Muscle of back (tissue), 11 donors: Measurements from ENCODE around the gene CREB5. TPM values are rescaled to one million over a fixed set of nuclear protein-coding genes. Genes with fewer than 3 reads are reported as not detected.
A peak's percentile ranks its signal among the peaks of the same experiment; 100 is the strongest.

Source experiments
- DNase-seq, 3 donors: peaks; one replicate each; pipeline versions ENCODE4 v3.0.0 to v3.0.0-alpha.2; 2013
- polyA plus RNA-seq, 10 donors: library from polyadenylated mRNA; unstranded; fragments of 120-200 nt; gene quantifications; one replicate each; pipeline ENCODE4 v1.2.1, GENCODE V29; 2013; ENCODE audit not compliant: insufficient read length in 10 of 10

Gene CREB5
- polyA plus RNA-seq, 10 donors, result 23.7 to 41.3 (median 31.9) TPM

GRCh38 chr7:28641752-28642545, 229.6 kb downstream of the CREB5 start:
- DNase-seq, result no peak

GRCh38 chr7:28643188-28643569, 230.9 kb downstream of the CREB5 start:
- peak in 1 of 3 donors; percentile 78 for DNase-seq

GRCh38 chr7:28643584-28644340, 231.4 kb downstream of the CREB5 start:
- no peak for DNase-seq

- no peak for DNase-seq
Measured at GRCh38 chr7:28645866-28646265, 233.5 kb downstream of the CREB5 start.

- no peak for DNase-seq
Measured at GRCh38 chr7:28646376-28647075, 234.2 kb downstream of the CREB5 start.

GRCh38 chr7:28647076-28647421, 234.7 kb downstream of the CREB5 start:
- DNase-seq, result no peak

GRCh38 chr7:28649189-28649588, 236.9 kb downstream of the CREB5 start:
- no peak for DNase-seq

- no peak for DNase-seq
Measured at GRCh38 chr7:28649811-28650210, 237.5 kb downstream of the CREB5 start.

- DNase-seq, result peak in 2 of 3 donors; percentile 35 to 46
Measured at GRCh38 chr7:28654110-28654509, 241.8 kb downstream of the CREB5 start.

- no peak for DNase-seq
Measured at GRCh38 chr7:28656529-28656928, 244.2 kb downstream of the CREB5 start.

- peak in 1 of 3 donors; percentile 59 for DNase-seq
Measured at GRCh38 chr7:28658381-28658780, 246.1 kb downstream of the CREB5 start.

- no peak for DNase-seq
Measured at GRCh38 chr7:28660132-28660531, 247.8 kb downstream of the CREB5 start.

GRCh38 chr7:28661826-28662595, 249.7 kb downstream of the CREB5 start:
- no peak for DNase-seq

- DNase-seq, result no peak
Measured at GRCh38 chr7:28666154-28666553, 253.8 kb downstream of the CREB5 start.

- no peak for DNase-seq
Measured at GRCh38 chr7:28668085-28668484, 255.8 kb downstream of the CREB5 start.

GRCh38 chr7:28669330-28669729, 257.0 kb downstream of the CREB5 start:
- no peak for DNase-seq

- DNase-seq, result no peak
Measured at GRCh38 chr7:28671526-28671925, 259.2 kb downstream of the CREB5 start.

GRCh38 chr7:28672397-28672797, 260.1 kb downstream of the CREB5 start:
- no peak for DNase-seq

- DNase-seq, result no peak
Measured at GRCh38 chr7:28674359-28674782, 262.1 kb downstream of the CREB5 start.

- no peak for DNase-seq
Measured at GRCh38 chr7:28675429-28675828, 263.1 kb downstream of the CREB5 start.

- DNase-seq, result no peak
Measured at GRCh38 chr7:28677668-28678067, 265.4 kb downstream of the CREB5 start.

GRCh38 chr7:28678431-28678965, 266.2 kb downstream of the CREB5 start:
- no peak for DNase-seq
